HG03064 (cell line): ENCODE measurements around the gene RING1.

ENCODE experiments used
- ATAC-seq: cut with Tn5 transposase; IDR thresholded peaks from one replicate; pipeline ENCODE4 v1.9.1; 2021; ENCODE audit warnings: low read depth; ENCODE audit not compliant: unreplicated experiment

RING1 gene

DNA sequence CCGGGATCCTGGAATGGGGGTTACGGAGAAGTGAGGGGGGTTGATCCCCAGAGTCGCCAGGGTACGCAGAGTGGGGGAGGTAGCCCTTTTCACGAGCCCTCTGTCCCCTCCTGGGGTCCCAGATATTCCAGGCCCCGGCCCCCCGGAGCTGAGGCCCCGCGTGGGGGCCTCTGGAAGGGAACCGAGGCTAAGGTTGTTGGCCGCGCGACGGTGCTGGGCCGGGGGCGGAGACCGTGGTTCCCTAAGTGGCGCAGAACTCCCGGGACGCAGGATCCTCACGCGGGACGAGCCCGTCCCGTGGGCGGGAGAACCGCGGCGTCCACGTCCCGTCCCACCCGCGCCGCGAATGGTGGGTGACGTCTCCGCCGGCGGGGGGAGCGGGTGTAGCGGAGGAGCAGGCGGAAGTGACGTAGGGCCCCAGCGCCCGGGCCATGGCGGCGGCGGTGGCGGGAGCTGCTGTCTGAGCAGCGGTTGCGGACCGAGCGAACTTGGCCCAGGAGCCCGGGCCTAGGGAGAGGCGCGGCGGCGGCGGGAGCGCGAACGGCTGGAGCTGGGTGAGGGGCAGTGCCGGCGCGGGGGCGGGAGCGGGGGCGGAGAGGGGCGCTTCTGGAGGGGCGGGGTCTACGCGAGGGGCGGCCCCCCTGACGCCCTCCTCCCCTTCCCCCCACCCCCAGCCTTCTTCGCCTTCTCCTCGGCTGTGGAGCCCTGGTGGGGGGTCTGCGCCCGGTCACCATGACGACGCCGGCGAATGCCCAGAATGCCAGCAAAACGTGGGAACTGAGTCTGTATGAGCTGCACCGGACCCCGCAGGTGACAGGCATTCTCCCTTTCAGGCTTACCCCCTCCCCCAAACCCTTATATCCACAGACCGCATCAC lies at the start of gene RING1:
RING1 (plus strand) TSS at position 410 of the 877 bp plus-strand sequence; CDS start at position 733, 323 bp downstream.
- ATAC-seq = no peak

DNA sequence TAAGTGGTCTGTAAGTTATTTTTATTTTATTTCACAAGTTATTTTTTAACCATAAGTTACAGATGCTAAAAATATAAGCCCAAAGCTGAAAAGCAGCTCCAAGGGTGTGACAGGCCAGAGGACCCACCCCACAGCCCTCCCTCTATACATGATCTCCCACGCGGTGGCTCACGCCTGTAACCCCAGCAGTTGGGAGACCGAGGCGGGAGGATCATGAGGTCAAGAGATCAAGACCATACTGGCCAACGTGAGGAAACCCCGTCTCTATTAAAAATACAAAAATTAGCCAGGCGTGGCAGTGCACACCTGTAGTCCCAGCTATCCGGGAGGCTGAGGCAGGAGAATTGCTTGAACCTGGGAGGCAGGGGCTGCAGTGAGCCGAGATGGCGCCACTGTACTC lies 48.2 kb upstream of the RING1 start:
- no peak for ATAC-seq

DNA sequence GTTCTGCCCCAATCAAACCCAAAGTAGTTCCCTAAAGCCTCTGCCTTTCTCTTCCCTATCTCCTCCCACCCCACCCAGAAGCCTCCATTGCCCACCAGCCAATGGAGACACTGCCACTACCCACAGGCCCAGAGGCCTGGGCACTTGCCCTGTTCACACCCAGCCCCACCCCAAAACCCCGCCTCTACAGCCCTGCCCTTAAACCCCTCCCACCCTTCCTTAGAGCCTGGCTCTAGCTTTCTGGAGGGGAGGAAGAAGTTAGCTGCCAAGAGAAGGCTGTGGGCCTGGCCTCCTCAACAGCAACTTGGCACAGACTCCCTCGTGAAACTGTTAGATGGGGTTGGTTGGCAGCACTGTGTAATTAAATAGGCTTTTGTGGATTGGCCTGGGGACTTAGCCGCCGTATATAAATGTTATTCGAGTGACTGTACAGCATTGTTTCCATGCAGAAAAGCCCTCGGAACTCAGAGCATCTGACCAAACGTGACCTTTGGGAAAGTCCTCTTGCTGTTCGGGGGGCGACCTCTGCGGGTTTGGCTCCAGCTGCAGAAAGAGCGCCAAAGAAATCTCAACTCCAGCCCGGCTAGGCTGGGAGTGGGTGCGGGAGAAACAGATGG lies 47.5 kb upstream of the RING1 start:
- ATAC-seq = no peak

DNA sequence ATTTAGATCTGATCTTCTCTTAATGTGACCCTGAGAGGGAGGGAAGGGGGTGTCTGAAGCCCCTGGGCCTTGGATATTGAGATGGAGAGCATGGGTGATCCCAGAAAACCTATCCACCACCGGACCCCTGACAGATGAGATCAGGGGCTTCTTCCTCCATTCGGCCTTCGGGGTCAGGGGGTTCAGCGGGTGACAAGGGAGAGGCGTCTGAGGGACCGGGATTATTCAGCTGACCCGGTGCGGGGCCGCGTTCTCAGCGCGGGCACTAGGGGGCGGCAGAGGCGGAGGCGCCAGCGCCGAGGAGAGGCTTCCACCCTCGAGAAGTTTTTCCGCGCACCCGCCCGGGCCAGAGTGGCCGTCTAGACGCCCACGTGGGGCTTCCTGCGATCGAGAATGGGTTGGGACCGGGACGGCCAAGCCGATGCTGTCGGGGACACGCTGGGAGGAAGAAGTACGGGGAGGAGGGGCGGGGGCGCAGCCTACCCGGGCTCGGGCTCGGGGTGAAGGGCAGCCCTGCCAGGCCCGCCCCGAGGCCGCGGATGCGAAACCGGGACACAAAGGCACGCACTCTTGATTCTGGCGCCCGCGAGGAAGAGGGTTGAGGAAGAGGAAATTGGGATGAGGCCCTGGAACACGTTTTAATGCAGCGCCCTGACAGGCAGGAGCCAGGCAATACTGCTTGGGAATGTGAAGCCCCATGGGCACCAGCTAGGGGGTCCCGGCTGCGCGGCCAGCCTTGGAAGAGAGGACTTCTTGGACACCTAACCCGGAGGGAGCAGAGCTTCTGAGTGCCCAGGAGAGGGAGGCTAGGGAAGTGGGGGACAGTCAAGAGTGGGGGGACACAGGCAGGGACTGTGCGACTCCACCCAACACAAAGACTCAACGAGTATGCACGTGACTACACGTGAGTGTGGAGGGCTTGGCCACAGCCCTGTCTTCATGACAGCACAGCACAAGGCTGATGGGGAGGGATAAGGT lies 46.7 kb upstream of the RING1 start:
- ATAC-seq = no peak

DNA sequence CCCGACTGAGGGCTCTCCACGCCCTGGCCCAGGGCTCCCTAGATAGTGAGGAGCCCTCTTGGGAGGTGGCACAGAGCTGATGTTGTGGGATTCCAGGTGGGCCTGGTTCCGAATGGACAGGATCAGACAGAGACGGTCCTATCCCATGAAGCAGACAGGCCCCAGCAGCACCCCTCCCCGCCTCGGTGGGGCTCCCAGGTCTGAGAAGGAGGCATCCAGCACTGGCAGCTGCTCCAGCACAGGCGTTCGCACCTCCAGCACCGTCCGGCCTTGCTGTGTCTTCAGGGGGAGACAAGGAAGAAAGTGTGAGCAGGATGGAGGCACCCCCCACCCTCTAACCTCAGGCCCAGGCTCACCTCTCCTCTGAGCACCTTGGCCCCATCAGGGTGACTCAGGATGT lies 44.8 kb upstream of the RING1 start:
- no peak for ATAC-seq

DNA sequence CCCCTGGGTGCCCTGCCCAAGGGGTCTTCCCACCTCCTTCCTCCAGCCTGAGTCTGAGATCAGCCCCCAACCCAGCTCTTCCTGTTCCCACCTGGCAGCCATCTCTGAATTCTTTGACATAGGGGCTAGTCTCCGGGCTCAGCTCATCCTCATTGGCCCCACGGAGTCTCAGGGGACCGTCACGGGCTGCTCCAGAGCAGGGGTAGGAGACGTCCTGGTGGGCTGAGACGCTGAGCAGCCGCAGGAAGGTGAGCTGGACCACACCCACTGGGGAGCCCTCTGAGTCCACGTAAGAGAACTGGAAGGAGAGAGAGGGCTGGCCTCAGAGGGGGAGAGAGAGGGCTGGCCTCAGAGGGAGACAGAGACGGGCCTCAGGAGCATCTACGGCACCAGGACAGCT lies 44.1 kb upstream of the RING1 start:
- no peak for ATAC-seq

DNA sequence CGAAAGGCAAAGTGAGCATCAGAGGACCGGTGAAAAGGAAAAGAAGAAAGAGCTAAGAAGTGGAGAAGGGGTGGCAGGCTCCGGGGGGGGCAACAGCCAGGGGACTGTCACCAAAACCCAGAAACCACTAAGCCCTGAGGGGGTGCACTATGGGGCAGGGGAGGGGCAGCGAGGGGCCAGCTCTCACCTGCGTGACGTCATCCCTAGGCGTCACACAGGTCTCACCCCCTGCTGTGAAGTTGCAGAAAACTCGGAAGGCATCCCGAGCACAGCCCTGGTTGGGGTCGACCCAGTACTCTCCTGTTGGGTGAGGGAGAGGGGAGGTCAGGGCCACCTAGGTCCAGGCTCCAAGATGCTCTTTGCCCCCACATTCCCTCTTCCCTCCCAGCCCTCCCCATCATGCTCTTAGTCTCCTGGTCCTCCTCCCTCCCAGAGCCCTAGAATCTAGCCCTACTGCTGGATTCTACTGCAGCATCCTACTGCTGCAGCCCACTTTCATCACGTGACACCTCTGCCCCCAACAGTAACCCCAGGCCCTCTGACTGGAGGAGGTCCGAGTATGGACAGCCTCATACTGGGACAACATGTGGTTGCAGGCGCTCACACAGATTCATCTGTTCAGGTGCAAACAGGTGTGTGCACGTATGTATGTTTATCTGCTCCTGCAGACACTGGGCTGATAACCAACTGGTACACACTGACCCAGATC lies 43.5 kb upstream of the RING1 start:
- ATAC-seq = no peak

DNA sequence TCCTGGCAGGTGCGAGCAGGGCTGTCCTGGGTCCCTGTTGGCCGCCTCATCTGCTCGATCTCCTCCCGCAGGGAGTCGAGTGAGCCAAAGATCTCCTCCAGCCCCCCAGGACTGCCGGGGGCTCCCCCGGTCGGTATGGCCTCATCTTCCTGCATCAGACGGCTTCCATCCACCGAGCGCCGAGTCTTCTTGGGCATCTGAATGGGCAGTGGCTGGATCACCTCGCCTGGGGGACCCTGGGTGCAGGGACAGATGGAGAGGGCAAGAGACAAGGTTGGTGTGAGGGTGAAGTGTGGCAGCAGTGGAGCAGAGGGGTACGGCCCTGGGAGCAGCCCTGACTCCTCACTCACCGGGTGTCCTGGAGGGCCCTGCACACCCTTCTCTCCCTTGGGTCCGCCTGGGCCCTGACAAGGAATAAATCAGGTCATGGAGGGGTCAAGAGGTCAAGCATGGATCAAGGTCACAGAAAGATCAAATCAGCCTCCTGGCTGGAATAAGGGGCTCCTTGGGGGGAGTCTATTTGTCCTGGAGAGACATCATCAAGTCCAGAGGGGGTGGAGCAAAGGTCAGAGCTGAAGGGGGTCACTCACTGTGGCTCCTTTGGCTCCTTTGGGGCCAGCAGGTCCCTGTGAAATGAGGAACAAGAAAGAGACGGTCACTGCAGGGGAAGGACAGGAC lies 42.6 kb upstream of the RING1 start:
- ATAC-seq = no peak

DNA sequence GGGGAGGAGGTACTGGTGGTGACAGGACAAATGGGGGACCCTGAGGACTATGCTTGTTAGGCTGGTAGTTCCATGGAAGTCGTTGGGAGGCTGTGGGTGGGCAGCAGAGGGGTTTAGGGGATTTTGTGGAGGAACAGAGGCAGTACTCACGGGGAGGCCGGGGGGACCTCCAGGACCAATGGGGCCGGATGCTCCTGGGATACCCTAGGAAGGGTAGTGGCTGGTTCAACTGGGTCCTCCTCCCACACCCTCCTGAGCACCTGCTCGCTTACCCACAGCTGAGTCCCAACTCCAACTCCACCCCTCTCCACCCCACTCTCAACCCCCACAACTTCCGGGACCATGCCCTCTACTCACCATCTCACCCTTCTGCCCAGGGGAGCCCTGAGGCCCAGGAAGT lies 41.9 kb upstream of the RING1 start:
- no peak for ATAC-seq

DNA sequence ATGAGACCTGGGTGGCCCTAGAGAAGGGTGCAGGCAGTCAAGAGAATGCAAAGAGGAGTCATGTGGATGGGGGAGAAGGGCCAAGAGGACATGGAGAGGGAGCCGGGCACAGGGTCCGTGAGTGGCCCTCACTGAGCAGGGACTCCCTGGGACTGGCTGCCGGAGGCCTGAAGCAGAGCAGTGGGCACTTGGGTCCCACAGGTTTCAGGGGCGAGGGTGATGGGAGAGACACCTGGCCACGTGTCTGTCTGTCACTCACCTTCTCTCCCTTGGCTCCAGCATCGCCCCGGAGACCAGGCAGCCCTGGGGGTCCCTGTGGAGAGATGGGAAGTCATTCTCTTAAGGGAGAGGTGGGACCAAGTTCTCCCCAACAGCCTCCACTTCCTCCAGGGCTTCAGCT lies 41.5 kb upstream of the RING1 start:
- ATAC-seq = no peak

DNA sequence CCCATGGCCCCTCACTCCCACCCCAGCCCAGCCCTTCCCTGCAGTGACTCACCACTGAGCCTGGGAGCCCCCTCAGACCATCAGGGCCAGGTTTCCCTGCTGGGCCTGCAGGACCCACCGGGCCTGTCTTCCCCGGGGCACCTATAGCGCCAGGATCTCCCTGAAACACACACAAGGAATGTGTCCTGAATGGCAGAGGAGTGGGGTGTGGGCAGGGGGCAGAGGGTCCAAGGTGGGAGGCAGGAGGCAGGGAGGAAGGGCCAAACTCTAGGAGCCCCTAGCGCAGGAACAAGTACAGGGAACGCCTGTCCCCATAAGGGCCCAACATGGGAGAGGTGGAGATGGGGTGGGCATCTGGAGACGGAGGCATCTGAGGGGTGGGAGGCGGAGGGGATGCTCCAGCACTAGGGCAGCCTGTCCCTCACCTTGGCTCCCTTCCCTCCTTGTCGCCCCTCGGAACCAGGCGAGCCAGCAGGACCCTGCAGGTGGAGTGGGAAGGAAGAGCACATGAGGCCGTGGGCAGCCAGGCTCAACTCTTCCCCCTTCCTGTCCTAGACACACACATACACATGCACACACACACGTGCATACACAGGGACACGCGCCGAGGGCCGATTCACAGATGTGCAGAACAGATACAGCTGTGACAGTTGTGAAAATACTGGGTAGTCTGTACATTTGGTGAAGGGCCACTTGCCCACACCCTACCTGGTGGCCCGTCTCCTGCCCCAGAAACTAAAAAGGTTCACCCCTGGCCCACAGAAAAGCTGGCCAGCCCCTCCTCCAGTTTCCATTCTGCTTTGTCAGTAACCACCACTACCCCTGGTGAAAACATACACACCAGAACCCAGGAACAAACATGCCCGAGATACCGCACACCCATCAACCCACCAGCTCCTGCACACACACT lies 40.7 kb upstream of the RING1 start:
- no peak for ATAC-seq

DNA sequence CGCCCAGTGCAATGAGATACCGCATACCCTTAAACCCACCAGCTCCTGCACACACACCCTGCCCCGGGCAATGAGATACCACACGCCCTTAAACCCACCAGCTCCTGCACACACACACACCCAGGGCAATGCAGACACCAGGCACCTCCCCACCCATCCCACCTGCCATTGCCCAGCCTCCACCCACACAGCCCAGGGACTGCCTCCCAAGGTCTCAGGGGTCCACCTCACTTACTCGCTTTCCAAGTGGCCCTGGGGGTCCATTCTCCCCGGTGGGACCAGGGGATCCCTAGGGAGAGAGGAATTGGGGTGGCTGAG lies 40.1 kb upstream of the RING1 start:
- no peak for ATAC-seq

DNA sequence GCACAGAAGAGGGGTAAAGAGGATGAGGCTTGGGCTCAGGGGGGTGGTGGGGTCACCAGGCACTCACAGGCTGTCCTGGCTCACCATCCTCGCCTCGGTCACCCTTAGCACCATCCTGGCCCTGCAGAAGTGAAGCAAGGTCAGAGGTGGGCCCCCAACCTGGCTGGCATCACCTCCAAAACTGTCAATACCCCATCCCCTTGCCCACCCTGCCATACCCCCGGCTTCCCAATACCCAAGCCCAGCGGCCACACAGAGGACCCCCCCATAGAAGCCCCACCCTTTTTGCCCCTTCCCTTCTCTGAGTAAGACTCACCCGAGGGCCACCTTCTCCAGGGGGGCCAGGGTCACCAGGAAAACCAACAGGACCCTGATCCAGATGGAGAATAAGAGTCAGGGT lies 39.7 kb upstream of the RING1 start:
- ATAC-seq = no peak

DNA sequence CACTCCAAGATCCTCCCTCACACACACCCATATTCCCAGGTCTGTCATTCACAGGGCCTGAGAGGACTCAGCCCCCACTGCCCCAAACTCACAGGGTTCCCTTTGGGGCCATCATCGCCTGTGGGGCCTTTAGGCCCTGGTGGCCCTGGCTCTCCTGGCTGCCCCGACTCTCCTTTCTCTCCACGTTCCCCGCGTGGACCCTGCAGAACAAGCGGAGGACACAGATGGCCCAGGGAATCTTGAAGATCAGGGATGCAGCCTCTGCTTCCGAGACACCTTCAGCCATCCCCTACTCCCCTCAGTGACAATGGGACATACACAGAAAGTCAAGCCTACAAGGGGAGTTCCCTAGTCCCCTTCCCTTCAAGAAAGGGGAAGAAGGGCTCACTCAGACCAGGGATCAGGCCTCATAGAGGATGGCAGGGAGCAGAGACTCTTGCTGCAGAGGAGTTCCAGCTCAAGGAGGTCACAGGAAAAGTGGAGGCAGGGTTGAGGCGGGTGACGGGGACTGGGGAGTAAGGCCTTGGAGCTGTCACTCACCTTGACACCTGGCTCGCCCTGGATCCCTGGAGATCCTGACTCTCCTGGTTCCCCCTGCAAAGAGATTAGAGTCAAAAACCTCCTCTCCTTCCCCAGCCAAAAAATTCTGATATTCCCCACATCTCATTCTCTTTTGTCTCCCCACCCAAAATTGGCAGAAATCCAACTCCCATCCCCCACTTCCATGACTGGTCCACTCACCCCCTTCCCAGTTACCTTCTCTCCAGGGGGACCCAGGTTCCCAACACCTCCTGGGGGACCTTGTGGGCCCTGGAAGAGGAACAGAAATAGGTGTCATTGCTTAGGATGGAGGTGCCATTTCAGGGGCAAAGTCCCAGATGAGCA lies 38.8 kb upstream of the RING1 start:
- no peak for ATAC-seq

DNA sequence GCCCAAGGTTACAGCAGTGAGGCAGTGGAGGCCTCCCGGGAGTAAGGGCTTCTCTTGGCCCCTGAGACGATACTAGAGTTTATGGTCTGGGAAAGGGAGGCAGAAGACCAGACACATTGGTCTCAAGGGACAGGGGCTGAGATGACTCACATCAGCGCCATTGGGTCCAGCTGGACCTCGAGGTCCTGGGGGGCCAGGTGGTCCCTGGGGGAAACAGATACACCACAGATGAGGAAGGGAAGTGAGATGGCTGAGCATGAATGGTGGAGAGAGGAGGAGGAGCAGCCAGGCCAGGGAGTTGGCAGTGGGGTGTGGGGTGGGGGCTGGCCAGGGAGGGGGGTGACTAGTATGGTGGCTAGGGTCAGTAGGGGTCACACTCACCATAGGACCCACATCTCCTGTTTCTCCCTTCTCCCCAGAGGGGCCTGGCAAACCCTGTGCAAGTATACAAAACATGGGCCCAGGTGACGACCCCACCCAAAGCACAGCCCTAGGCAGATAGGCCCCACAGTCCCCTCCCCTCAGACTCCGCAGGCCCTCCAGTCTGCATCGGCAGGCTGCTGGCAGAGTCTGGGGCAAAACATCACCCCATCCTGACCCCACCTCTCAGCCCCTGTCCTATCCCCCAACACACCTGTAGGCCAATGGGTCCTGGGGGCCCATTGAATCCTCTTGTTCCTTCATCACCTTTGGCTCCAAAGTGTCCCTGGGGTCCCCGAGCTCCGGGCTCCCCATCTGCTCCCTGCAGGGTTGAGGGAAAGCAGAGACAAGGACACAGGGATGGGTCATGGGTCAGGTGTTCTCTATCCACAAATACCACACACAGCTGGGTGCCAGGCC lies 37.9 kb upstream of the RING1 start:
- no peak for ATAC-seq

DNA sequence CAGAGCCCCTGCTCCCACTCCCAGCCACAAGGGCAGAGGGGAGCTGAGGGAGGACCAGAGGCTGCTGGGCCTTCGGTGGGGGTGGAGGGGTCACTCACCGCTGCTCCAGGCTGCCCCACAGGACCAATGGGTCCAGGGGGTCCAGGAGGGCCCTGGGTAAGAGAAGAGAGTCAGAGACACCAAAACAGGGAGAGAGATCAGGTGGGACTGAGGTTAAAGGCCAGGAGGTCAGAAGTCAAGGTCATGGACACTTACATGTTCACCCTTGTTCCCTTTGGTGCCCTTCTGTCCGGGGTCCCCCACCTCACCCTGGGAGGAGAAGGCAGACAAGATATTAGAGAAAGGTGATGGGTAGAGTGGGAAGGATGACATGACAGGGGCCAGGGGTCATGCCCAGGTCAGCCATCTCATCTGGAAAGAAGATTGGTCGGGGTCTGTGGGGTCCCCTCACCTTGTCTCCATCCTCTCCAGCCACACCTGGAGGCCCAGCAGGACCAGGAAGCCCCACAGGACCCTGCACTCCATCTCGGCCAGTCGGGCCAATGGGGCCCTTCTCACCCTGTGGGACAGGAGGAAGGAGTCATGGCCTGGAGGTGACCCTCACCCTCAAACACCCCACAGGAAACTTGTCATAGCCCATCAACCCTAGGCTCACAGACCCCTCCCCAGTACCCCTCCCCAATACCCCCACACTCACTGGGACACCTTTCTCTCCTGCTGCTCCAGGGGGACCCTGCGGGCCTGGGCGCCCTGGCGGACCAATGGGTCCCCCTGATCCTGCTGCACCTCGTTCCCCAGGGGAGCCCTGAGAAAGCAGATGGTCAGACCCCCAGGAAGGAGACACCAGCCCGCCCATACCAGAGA lies 37.1 kb upstream of the RING1 start:
- ATAC-seq = no peak
